Measurements from ENCODE around the gene JSRP1. TPM values are rescaled to one million over a fixed set of nuclear protein-coding genes. Genes with fewer than 3 reads are reported as not detected.

JSRP1 gene
- total RNA-seq, 1 donor: 0.43 TPM

GRCh38 chr19:2207008-2207407 is 49.2 kb downstream of the JSRP1 start:
- H3K4me3 ChIP-seq (ENCODE audit: low read depth, low read length): no peak overlapping the region
- DNase-seq (ENCODE audit: low read depth): no peak
- no peak for TF ChIP-seq CTCF (IDR thresholded peaks at IDR 0.05; ENCODE audit: insufficient read depth, low read depth, low read length)

GRCh38 chr19:2202366-2202765 is 53.9 kb downstream of the JSRP1 start:
- TF ChIP-seq CTCF (IDR thresholded peaks at IDR 0.05; ENCODE audit: insufficient read depth, low read depth, low read length): no peak
- no peak for DNase-seq (ENCODE audit: low read depth)

More at GRCh38 chr19:2202366-2202765, 53.9 kb downstream of the JSRP1 start:
- no peak overlapping the region for H3K4me3 ChIP-seq (ENCODE audit: low read depth, low read length)

Small RNA genes lying within 50 kb of the gene (small RNA-seq; reads per million reads assigned to genes)
- not detected for gene MIR1227

Other genes starting within 250 kb of the JSRP1 start
- 46.6 and 51.5 TPM in 2 replicates for gene BTBD2, start 240.7 kb downstream of the JSRP1 start, total RNA-seq
- gene MKNK2, start 205.2 kb downstream of the JSRP1 start, total RNA-seq: 59.2 and 80.9 TPM in 2 replicates
- 31.2 and 36.7 TPM in 2 replicates for gene MOB3A, start 160.1 kb downstream of the JSRP1 start, total RNA-seq
- 1.3 TPM in 2 replicates for gene IZUMO4, start 159.5 kb downstream of the JSRP1 start, total RNA-seq
- 122 and 140 TPM in 2 replicates for gene AP3D1, start 104.9 kb downstream of the JSRP1 start, total RNA-seq
- 5.6 and 8.4 TPM in 2 replicates for gene DOT1L, start 92.5 kb downstream of the JSRP1 start, total RNA-seq
- 43.6 and 46.4 TPM in 2 replicates for gene PLEKHJ1, start 20.1 kb downstream of the JSRP1 start, total RNA-seq
- 24.6 and 25.1 TPM in 2 replicates for gene SF3A2, start 19.6 kb downstream of the JSRP1 start, total RNA-seq
- 0.32 and 1.3 TPM in 2 replicates for gene AMH, start 7.1 kb downstream of the JSRP1 start, total RNA-seq
- under 0.01 TPM in 1 of 2 replicates, not detected in the other for gene PEAK3, start 25.8 kb upstream of the JSRP1 start, total RNA-seq
- under 0.01 TPM in 1 of 2 replicates, not detected in the other for gene LINGO3, start 51.7 kb upstream of the JSRP1 start, total RNA-seq
- 69.3 and 78.2 TPM in 2 replicates for gene LSM7, start 72.2 kb upstream of the JSRP1 start, total RNA-seq
- gene SPPL2B, start 72.3 kb upstream of the JSRP1 start, total RNA-seq: 25.5 and 39.9 TPM in 2 replicates
- not detected in 2 replicates for gene TMPRSS9, start 103.8 kb upstream of the JSRP1 start, total RNA-seq
- 24.2 and 34.8 TPM in 2 replicates for gene TIMM13, start 171.2 kb upstream of the JSRP1 start, total RNA-seq
- 58.6 and 92.0 TPM in 2 replicates for gene LMNB2, start 200.5 kb upstream of the JSRP1 start, total RNA-seq
- 54.8 and 70.9 TPM in 2 replicates for gene GADD45B, start 219.7 kb upstream of the JSRP1 start, total RNA-seq